NCI-H774 (cell line): Measurements from ENCODE around the gene IGLL5.
A peak's percentile ranks its signal among the peaks of the same experiment; 100 is the strongest.

Source experiments
- DNase-seq: peaks from one replicate; lab custom pipeline; 2025; lab: John Stamatoyannopoulos, UW

The IGLL5 gene

DNA sequence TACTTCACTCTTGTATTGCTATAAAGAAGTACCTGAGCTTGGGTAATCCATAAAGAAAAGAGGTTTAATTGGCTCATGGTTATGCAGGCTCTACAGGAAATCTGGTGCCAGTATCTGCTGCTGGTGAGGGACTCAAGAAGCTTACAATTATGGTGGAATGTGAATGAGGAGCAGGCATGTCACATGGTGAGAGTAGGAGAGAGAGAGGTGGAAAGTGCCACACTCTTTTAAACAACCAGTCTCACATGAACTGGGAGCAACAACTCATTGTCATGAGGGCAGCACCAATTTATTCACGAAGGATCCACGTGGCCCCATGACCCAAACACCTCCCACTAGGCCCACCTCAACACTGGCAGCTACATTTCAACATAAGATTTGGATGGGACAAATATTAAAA lies 24.6 kb upstream of the IGLL5 start:
- DNase-seq: no peak

DNA sequence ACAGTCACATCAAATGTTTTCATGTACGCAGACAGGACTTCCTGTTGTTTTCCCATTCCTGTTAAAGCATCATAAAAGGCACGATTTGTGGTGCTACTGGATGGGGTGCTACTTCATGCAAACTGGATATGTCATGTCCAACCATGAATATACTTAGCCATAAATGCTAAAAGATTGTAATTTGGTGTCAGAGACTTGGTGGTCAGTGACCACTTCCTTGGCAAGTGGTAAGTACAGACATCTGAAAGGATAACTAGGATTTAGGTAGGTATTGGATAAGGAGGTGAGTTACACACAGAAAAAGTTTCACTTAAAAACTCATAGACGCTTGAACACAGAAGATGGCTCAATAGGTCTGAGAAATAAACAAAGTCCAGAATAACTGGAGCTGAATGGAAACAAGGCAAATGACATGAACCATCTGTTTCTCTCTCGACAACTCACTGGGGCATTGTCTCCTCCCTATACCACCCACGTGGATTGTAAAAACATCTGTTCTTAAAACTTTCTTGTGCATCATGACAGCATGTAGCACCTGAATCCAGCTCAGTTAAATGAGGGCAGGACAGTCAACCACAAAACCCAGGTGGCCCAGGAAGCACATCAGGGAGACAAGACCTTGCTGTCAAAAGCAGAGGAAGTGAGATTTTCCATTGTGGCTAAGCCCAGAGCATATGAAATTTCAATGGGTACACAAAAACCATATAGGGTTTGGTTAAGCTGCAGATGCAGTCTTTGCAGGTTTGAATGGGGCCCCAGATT lies 22.1 kb upstream of the IGLL5 start:
- DNase-seq: no peak

DNA sequence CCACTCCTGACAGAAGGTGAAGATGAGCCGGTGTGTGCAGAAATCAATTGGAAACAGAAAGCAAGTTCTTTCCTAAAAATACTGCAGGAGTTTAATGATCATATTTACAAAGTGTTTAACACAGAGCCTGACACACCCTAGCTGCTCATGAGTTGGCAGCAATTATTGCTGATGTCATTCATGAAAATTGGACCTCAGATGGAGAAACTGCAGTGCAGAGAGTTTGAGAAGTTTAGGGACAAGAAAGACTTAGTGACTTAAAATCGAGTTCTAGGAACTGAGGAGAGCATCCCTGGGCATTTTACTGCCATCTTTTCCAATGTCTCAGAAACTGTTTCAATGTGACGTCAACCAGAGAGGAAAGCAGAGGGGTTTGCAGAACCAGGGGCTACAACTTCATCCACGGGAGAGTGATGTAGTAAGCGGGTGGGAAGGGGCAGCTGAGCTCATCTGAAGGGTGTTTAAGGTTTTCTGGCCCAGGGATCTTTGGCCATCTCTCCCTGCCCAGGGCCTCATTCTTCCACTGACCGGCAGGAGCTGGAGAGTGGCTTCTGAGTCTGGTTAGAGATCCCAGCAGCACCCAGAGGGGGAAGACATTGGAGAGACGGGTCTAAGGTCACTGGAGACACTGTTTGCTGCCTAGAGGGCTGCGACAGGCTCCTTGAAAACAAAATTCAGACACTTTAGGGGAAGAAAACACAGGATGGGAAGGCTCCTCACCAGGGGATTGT lies 21.1 kb upstream of the IGLL5 start:
- DNase-seq: no peak

DNA sequence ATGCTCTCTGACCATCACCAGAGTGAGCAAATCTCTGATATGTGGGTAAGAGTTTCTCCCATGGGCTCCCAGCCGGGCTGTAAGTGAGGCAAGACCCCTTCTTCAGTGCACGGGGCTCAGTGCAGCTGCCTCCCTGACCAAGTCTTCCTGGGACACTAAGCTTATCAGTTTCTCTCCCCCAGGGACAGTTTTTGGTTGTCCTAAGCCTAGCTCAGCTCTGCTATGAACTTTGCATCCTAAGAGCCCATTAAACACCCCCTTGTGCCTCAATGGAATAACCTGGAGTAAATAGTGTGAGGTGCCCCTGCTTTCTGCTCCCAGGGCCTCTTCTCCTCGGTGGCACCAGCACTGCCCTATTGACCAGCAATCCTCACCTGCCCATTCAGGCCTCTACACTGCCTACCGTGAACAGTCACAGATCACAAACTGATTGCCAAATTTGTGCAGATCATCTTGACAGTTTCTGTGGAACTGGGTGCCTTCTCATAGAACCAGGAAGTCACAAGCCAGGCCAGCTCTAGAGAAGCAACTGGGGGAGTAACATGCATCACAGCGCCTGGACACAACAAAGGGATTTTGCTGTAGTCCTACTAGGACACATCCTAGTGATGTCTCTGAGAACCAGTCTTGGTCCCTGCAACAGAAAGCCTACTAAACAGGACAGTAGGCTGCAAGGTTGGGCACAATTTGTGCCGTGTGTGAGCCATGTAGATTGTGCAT lies 19.5 kb upstream of the IGLL5 start:
- no peak for DNase-seq

DNA sequence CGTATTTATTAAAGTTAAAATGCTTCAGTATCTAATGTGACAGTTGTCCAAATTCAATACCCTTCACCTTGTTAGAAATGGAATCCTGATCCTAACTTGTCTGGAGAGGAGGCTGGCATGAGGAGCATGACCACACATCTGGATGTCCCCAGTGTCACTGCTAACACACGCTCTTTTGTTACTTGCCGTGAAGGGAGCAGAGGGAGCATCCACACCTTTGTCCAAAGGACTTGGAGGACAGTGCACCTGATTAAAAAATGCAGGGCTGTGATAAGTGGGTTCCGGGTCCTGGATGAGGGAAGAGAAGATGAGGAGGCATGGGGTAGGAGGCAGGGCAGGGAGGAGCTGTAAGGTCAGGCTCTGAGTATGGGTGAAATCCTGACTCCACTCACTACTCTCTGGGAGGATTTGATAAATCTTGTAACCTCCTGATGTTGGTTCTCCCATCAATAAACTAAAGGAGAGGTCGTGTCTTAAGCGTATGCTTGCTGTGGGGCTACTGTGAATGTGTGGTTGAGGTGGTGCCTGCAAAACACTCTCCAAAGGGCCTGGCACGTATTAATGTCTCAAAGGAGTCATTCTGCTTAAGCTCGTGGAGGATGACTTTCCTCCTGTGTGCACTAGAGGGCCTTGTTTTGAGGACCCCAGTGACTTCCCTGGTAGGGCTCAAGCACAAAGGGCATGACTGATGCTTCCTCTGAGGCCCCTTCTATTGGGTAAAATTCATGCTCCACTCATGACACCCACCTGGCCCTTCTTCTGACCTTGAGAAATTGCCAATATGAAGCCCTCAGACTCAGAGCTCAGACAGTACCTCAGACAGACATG lies 16.8 kb upstream of the IGLL5 start:
- DNase-seq: no peak

DNA sequence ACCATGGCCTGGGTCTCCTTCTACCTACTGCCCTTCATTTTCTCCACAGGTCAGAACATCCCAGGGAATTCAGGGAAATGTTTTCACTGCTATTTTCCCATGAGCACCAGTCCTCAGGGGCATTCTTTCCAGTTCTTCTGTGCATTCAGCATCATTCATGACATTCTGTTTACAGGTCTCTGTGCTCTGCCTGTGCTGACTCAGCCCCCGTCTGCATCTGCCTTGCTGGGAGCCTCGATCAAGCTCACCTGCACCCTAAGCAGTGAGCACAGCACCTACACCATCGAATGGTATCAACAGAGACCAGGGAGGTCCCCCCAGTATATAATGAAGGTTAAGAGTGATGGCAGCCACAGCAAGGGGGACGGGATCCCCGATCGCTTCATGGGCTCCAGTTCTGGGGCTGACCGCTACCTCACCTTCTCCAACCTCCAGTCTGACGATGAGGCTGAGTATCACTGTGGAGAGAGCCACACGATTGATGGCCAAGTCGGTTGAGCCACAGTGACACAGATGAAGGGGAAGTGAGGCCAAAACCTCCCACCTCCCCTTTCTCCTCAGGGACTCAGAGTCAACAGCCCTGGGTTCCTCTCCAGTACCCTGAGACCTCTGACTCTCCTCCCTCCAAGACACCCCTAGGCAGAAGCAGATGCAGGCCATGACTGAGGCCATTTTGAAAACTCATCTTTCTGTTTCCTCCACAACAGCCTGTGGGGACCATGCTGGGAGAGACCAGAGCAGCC lies 15.9 kb upstream of the IGLL5 start:
- no peak for DNase-seq

DNA sequence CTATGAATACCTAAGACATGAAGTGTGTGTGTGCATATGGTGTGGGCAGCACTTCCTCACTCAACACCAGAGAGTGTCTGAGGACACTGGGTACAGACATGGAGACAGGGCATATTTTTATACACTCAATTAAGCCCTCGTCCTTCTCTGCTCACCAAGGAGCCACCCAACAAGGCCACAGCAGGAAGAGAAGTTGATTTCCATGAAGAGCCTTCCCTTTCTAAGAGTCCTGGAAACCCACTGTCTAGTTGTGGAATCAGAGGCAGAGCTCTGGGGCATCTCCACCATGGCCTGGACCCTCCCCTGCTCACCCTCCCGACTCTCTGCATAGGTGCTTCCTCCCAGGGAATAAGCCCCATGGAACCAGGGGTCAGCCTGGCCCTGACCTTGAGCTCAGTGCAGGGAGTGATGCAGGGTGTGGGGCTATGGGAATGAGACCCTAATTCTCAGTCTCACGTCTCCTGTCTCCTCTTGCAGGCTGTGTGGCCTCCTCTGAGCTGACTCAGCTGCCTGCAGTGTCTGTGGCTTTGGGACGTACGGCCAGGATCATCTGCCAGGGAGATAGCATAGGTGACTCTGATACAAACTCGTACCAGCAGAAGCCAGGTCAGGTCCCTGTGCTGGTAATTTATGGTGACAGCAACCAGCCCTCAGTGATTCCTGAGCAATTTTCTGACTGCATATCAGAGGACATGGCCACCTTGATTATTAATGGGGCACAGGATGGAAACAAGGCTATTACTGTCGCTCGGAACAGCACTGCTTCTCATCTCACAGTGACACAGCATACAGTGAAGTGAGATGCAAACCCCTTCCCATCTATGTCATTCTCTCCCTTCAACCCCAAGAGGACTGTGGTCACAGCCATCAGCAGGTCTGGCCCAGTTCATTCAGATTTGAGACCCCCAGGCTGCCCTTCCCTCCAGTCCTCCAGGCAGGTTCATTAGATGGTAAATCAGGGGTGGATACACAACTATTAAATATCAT lies 14.6 kb upstream of the IGLL5 start:
- no peak for DNase-seq

DNA sequence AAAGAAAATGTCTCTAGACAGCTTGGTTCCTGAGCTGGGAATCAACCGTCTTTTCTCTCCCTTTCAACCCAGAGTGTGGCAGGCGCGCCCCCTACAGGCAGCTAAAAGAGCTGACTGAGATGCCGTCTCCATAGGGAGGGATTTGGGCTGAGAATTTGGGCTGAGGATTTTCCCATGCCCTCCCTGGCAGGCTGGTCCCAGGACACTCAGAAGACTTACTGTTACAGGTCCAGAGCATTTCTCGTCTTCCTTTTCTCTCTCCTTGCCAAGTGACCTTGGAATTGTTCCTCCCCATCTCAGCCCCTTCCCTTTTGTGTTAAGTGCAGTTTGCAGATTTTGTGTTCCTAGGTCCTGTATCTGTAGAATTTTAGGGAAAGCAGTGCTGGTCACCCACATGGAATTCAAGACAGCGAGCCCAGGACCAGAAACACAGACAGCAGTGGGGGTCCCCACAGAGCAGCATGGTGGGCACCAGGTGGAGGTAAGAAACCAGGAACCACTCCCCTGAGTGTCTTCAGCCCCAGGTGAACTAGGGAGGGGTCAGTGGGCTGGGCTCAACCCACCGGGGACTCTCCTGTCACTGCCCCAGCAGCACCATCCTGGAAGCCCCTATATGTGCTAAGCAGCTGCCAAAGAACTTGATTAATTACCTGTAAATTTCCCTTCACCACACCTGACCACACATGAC lies 9.9 kb upstream of the IGLL5 start:
- peak; percentile 51 for DNase-seq

DNA sequence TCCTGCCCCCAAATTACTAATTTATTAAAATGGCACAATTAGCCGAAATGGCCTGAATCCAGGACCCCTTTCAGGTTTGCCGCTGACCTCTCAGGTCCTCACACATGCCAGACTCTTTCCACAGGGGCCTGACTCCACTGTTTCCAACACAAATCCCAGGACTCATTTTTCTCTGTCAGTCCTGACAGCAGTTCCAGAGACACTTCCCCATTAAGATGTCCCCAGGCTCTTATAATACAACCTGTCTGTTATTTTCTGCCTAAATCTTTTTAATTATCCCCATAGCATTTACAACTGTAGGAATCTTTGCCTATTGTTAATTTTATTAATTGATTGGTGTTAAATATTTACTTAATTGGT lies 9.4 kb upstream of the IGLL5 start:
- DNase-seq: no peak

DNA sequence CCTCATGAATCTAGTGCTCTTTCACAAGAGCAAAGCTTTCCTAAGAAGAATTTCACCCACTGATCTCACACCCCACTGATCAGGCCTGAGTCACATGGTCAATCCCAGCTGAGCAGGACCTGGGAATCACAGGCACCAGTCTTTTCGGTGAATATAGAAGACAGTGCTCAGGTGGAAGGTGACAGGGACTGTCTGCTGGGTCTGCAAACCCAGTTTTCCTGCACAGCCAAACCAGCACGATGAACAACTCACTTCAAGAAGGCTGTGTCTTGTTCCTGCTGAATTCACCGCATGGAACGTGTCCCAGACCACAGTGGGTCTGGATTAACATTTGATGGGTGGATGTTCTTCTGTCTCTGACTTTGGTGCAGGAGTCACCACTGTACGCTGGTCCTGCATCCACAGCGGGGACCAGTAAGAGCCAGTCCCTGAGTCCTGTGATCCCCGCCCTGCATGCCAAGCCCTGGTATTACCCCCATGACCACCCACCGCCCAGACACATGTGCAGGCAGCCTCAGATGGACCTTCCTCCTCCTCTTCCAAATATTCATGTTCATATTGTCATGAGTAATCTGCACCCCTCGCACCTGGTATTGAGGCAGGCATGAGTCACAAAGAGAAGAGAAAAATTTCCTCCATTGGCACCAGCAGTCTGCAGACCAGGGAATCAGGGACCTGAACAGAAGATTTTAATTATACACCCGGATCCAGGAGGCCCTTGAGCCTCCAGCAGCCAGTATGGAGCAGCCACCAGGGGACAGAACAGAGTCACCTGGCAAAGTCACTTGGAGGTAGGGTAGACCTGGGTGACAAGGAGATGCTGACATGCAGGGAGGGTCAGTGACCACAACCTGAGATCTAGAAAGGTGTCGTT lies 8.6 kb upstream of the IGLL5 start:
- DNase-seq: no peak

DNA sequence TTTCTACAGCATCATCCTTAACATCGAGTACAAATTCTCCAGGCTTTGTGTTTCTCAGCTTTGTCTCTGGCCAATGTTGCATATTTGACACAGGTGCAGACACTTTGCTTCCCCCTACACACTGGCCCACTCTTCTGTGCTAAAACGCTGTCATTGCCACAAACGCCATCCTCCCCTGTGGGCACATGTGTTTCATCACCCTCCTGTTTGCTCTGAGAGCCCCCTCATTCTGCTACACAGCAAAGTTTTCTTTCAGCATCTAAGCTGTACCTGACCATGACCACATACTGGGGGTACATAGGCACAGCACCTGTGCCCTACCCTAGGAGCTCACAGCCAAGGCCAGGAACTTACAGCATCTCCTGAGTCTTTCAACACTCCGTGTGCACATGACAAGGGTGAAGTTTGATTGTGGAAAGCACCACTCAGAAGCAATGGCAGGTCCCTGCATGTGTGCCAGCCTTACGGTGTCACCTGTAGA lies 7.9 kb upstream of the IGLL5 start:
- no peak for DNase-seq

DNA sequence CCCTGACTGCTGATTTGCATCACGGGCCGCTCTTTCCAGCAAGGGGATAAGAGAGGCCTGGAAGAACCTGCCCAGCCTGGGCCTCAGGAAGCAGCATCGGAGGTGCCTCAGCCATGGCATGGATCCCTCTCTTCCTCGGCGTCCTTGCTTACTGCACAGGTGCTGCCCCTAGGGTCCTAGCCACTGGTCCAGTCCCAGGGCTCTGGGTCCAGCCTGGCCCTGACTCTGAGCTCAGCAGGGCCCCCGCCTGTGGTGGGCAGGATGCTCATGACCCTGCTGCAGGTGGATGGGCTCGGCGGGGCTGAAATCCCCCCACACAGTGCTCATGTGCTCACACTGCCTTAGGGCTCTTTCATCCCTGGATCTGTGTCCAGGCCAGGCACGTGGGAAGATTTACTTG lies 7.0 kb upstream of the IGLL5 start:
- no peak for DNase-seq

DNA sequence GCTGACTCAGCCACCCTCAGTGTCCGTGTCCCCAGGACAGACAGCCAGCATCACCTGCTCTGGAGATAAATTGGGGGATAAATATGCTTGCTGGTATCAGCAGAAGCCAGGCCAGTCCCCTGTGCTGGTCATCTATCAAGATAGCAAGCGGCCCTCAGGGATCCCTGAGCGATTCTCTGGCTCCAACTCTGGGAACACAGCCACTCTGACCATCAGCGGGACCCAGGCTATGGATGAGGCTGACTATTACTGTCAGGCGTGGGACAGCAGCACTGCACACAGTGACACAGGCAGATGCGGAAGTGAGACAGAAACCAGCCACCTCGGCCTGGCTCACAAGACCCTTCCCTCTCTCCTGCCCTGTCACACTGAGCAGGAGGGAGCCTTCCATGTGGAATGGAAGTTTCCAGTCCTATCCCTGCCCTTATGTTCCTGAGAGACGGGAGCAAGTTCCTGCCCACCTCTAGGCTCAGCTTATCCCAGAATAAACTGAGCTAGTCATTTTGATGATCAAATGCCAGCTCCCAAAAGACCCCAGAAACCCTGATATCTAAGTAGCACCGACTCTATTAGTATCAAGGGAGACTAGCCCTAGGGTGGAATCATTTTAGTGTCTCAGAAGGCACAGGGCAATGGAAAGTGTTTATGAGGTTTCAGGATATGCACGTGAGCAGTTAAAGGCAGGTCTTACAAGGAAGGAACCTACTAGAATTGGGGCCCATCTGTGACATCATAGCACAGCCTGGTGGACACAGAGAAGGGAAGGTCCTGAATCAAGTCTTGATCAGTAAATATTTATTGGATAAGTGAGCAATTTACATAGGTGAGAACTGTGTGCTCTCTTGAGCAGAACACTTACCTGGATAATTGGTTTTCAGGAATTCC lies 6.3 kb upstream of the IGLL5 start:
- DNase-seq: peak; percentile 36

DNA sequence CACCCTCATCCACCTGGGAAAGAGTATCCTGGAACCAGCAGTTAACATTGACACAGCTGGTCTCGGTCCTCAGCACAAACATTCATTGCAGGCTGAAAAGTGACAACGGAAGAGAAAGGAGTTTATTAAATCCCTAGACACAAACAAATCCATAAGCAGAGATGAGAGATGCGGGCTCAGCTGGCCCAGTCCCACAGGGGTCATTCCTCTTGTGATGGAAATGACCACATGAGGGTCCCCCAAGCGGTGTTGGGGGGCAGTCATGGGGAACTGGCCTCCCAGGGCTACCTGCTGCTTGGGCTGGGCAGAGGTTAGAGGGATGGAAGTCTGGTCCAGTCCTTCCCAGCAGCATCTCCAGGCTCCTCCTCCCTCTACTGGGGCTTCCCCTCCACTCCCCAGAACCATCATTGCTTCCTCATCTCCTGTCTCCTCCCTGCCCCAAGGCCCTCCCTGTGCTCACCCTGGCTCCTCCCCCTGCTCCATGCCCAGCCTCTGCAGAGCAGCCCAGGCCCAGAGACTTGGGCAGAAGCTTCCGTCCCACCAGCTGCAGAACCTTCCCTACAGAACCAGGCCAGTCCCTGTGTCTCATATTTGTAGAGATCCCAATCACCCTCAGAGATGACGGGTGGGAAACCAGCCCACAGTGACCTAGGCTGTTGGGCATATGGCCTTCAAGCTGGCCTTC lies 5.4 kb upstream of the IGLL5 start:
- DNase-seq: no peak

DNA sequence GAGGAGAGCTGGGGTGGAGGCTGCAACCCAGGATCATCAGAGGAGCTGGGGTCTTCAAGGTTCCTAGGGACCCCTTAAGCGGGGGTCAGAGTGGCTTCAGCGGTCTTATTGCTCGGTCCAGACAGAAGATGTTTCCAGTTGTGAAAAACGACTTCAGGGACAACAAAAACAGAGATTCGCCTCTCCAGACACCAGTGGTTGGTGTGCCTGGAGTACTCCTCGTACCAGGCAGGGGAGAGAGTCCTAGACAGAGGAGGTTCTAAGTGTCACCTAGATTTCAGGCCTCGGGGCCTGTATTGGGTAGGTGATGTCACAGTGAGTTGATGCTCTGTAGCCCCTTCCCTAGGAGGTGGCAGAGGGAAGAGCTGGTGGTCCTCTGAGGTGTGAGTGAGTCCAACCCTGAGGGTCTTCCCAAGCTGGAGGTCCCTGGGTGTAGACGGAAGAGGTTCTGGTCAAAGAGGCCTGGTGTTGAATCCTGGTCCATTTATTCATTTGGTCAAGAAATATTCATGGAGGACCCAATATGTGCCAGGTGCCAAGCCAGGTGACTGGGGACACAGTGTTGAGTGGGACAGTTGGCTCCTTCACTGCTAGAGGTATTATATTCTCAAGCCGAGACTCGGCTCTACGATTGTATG lies 4.4 kb upstream of the IGLL5 start:
- DNase-seq: no peak
